HG03280 (cell line): ENCODE measurements around the gene SEMA4D.

Experiments
- ATAC-seq: cut with Tn5 transposase; IDR thresholded peaks from one replicate; pipeline ENCODE4 v1.9.1; 2021; ENCODE audit warnings: mild to moderate bottlenecking, moderate library complexity; ENCODE audit not compliant: unreplicated experiment

The SEMA4D gene

DNA sequence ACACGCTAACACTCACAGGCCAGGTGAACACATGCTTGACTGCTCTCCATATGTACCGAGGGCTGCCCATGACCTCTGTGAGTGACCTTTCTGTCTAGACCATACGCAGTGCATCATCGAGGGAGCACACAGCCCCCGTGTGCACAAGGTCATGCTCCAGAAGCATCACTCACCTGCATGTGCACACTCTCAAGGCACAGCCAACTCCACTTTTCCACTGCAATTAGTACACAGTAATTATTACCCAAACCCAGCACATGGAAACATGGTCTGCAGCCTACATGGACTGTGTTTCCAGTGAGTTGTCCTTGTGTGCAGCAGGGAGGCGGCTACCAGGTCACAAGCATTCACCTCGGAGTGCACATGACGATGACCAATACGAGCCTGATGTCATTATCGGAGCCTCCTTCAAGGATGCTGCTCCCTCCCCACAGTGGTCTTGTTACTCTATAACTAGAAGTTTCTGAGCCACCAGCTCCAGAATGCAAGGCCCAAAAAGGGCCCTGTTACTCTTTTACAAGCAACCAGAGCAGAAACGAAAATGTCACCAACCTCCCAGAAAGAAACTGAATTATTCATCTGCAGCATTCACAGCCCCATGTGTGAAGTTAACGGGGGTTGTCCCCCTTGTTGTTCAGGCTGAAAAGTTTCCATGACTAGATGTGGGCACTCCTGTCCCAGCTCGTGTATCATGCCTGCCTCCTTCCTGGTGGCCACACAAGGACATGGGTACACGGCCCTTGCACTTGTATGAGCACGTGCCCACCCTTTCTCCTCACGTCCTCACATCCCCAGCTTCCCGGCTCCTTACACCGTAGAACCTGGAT, 31.2 kb downstream of the SEMA4D start:
- peak; percentile 42 for ATAC-seq

- no peak for ATAC-seq
These were observed 32.1 kb downstream of the SEMA4D start for GRCh38 chr9:89465726-89466308.

- ATAC-seq: no peak
These were observed 32.9 kb downstream of the SEMA4D start for GRCh38 chr9:89465001-89465451.

GRCh38 chr9:89464300-89464901, 33.5 kb downstream of the SEMA4D start:
- no peak for ATAC-seq

DNA sequence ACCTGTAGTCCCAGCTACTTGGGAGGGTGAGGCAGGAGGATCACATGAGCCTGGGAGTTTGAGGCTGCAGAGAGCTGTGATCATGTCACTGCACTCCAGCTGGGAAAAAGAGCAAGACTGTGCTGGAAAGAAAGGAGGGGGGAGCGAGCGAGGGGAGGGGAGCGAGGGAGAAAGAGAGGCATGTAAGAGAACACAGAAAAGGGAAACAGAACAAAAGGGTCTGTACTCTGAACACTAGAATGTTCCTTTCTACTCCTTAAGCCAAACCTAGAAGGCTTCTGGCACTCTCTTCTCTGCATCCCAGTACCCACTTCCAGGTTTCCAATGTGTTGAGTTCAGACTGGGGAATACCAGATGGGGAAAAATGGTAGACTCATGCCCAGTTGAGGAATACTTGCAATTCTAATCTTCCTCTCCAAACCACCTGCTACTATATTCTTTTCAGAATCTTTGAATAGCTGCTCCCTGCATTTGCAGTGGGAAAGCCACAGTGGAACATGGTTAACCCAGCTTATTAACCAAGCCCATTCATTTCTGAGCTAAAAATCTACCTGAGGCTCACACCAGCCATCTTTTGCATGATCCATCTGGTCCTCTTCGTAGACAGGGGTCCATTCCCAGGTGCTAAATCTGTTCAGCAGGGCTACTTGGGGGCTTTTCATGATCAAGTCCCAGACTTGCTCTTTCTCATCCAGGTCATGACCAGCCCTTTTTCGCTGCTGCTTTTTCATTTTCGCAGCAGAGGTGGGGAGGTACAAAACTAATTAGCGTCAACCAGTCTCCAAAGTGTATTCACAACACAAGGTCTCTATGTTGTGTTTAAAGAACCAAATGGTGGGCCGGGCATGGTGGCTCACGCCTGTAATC, 34.9 kb downstream of the SEMA4D start:
- no peak for ATAC-seq

- no peak for ATAC-seq
These were observed 35.7 kb downstream of the SEMA4D start for GRCh38 chr9:89462199-89462598.

GRCh38 chr9:89461265-89461664, 36.6 kb downstream of the SEMA4D start:
- no peak for ATAC-seq

DNA sequence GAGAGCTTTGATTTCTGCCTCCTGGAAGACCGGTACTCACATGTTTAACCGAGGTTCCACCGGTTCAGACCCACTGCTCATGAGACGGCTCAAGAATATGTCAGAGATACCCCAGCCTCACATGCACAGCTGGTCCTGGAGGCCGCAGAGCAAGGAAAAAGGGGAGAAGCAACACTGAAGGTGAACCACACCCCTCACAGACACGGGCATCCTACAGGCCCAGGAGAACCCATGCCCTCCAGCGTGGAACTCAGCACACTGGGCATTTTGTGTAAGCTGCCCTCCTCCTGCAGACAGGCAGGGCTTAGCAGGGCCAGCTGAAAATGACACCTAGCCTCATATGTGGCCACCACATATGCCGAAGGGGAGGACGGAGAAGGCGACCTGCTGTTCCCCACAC, 37.4 kb downstream of the SEMA4D start:
- no peak for ATAC-seq

DNA sequence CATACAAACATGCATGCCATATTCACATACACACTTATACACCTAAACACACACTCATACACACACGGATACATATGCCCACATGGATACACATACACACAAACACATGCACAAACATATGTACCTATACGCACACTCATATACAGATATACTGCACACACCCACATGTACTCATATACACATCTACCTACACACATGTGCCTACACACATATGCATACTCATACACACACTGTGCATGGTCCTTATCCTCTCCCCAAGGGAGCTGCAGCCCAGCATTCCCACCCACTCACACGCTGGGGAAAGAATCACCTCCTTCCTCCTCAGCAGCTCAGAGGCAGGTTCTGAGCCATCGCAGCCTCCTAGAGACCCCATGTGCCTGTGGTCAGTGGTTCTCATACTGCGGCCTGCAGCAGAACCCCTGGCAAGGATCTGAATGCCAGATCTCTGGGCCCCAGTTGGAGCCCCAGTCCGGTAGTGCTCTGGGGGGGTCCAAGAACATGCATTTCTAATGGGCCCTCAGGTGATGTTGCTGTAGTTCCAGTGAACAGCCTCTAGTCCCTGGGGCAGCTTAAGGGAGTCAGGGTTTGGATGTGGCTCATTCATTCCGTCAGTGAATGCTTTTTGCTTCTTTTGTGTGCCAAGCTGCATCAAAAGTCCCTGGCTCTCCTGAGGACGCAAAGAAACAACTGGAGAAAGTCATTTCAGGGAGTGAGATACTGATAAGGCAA, 39.0 kb downstream of the SEMA4D start:
- no peak for ATAC-seq

GRCh38 chr9:89457376-89457855, 40.5 kb downstream of the SEMA4D start:
- no peak for ATAC-seq

DNA sequence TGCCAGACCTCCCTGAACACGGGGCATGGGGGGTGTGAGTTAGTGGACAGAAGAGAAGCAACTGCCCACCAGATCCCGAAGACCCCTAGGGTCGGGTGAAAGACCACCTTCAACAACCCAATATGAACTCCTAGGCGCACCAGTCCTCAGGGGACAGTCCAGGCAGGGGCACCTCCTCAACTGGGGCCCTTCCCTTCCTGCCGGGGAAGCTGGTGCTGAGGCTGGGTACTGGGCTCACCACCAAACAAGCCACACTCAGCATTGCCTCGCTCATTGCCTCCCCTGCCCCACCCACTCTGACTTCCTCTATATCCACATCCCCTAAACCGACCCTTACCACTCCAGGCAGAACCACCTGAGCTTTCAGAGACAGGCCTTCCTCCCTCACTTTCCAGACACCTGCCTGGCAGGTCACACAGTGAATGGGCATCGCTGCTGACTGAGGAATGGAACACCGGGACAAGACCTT, 42.5 kb downstream of the SEMA4D start:
- no peak for ATAC-seq

DNA sequence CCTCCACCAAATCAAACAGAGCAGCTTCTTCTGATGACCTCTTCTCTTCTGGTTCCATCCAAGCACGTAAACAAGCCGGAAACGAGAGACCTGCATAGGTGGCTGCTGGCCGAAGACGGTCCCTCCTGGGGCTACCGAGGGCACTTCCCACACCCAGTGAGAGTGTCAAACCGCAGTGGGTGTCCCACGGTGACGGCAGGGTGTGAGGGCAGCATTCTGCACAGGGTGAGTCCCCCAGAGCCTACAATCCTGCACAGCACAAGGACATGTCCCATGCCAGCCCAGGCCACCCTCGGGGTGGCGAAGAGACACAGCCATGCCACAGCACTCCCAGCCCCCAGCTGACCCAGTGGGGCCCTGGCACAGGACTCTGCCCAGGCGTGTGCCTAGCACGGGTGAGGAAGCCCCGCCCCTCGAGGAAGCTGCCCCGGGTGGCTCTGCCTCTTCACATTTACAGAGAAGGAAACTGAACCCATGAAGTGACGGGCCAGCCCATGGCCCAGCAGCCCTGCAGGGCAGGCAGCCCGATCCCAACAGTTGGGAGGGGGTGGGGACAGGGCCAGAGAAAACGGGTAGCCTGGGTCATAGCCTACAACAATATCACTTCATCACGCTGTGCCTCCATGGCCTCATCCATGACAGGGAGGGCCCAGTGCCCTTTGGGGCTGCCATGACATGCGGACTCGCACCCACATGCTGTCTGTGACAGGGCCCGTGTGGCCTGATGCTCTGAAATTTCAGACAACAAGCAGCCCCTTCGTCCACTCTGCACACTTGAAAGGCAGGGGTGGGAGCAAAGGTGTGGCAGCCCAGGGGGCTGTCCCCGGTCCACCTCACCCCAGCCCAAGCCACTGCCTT, 43.2 kb downstream of the SEMA4D start:
- ATAC-seq: no peak

- ATAC-seq: no peak
These were observed 44.5 kb downstream of the SEMA4D start for GRCh38 chr9:89453452-89453851.

DNA sequence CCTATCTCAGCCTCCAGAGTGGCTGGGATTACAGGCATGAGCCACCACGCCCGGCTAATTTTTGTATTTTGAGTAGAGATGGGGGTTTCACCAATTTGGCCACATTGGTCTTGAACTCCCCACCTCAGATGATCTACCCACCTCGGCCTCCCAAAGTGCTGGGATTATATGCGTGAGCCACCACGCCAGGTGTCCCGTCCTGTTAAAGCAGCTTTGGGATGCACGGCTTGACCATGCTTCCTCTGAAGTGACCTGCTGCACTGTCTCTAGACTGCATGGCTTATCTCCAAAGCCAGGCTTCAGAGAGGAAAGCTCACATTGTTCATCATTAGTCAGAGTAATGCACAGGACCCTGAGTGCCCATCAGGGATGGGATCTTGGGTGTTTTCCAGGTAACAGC, 45.4 kb downstream of the SEMA4D start:
- ATAC-seq: no peak

DNA sequence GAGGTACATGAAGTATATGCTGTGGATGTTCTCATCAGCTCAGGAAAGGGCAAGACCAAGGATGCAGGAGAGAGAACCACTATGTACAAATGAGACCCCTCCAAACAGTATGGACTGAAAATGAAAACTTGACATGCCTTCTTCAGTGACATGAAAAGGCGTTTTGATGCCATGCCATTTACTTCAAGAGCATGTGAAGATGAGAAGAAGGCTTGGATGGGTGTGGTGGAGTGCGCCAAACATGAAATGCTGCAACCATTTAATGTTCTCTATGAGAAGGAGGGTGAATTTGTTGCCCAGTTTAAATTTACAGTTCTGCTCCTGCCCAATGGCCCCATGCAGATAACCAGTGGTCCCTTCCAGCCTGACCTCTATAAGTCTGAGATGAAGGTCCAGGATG, 47.7 kb downstream of the SEMA4D start:
- ATAC-seq: no peak

GRCh38 chr9:89449261-89449671, 48.6 kb downstream of the SEMA4D start:
- ATAC-seq: no peak

- ATAC-seq: no peak
These were observed 49.1 kb downstream of the SEMA4D start for GRCh38 chr9:89448821-89449220.

DNA sequence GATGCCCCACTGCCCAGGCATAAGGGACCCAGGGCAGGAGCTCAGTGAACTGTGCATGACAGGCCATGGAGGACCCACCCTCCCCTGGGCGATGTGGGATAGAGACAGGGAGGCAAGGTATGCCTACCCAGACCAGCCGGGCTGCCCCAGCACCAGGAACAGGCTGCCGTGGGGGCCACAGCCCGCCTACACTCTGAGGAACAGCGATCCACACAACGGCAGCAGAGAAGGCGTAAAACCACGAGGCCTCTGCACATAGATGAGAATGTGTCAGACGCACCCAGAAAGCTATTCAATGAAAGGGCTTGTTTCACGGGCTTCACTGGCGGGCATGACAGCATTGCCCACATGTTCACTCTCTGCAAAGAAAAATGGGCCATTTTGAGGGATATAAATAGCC, 49.5 kb downstream of the SEMA4D start:
- ATAC-seq: no peak

DNA sequence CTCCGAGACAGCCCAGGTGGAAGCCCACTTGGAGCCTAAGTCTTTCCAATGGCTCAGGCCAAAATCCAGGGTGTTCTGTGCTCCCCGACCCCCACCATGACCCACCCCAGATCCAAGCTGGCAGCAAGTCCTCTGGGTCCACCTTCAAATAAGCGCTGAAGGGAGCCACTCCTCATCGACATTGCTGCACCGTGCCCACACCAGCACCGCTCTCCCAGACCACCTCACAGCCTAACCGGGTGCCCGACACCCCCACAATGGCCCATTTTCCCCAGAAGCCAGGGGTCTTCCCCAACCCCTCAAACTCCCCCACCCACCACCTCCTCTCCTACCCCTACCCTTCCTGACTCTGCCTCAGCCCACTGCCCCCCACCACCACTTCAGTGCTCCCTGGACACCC, 50.5 kb downstream of the SEMA4D start:
- ATAC-seq: no peak
